IMR-90 (cell line): ENCODE results near the gene FBN3. TPM values are rescaled to one million over a fixed set of nuclear protein-coding genes. Genes with fewer than 3 reads are reported as not detected.

ENCODE experiments used
- ATAC-seq: fragments of 200-7000 bp; cut with Tn5 transposase; 2 replicates; pipeline ENCODE4 v1.9.1; 2020; ENCODE audit warnings: low read depth, mild to moderate bottlenecking, moderate library complexity
- BruUV-seq: library from RNA; stranded (reverse); fragments of 400-500 nt; replicated peaks from 2 replicates; lab custom pipeline; 2021; lab: Mats Ljungman, UMichigan
- CTCF ChIA-PET: fragments of 300-600 bp; formaldehyde crosslinking; extraction: SDS; loops from one replicate; lab custom pipeline; 2021; ENCODE audit warnings: antibody characterized with exemption; lab: Yijun Ruan, JAX
- POLR2A ChIA-PET: fragments of 300-600 bp; sonication (Branson Sonifier 250); formaldehyde crosslinking; loops from one replicate; lab custom pipeline; 2022; ENCODE audit warnings: antibody characterized with exemption; ENCODE audit not compliant: unreplicated experiment; lab: Charles Lee
- DNase-seq: peaks from one replicate; pipeline ENCODE4 v3.0.0; 2013
- H2AFZ ChIP-seq: replicated peaks from 2 replicates; pipeline ENCODE3; 2013; ENCODE audit warnings: low read length, mild to moderate bottlenecking; ENCODE audit not compliant: poor library complexity
- H2AK5ac ChIP-seq: 2 replicates; pipeline ENCODE4 v1.6.1; 2013; ENCODE audit warnings: low read depth, low read length, inconsistent platforms
- H2AK9ac ChIP-seq: replicated peaks from 2 replicates; pipeline ENCODE3; 2013; ENCODE audit warnings: mild to moderate bottlenecking, low read depth, low read length, moderate library complexity; ENCODE audit not compliant: poor library complexity
- H2BK120ac ChIP-seq: 2 replicates; pipeline ENCODE4 v1.6.1; 2013; ENCODE audit warnings: low read depth, low read length, inconsistent platforms
- H2BK15ac ChIP-seq: 3 replicates; pipeline ENCODE4 v1.6.1; 2013; ENCODE audit warnings: low read depth, low read length, inconsistent platforms
- H2BK20ac ChIP-seq: 2 replicates; pipeline ENCODE4 v1.6.1; 2013; ENCODE audit warnings: low read depth, mild to moderate bottlenecking, inconsistent platforms, low read length, moderate library complexity
- H2BK5ac ChIP-seq: 2 replicates; pipeline ENCODE4 v1.6.1; 2013; ENCODE audit warnings: mild to moderate bottlenecking, low read depth, low read length, inconsistent platforms; ENCODE audit not compliant: poor library complexity, severe bottlenecking
- H3K14ac ChIP-seq: replicated peaks from 2 replicates; pipeline ENCODE4 v1.6.1; 2013; ENCODE audit warnings: low read depth, low read length, inconsistent platforms
- H3K18ac ChIP-seq: 2 replicates; pipeline ENCODE4 v1.6.1; 2013; ENCODE audit warnings: low read depth, low read length, control low read depth
- H3K23ac ChIP-seq: 2 replicates; pipeline ENCODE4 v1.6.1; 2013; ENCODE audit warnings: low read depth, low read length, inconsistent platforms
- H3K27ac ChIP-seq: 2 replicates; pipeline ENCODE4 v1.5.1; 2013; ENCODE audit warnings: mild to moderate bottlenecking, control low read depth, low read length; ENCODE audit not compliant: insufficient read depth
- H3K27me3 ChIP-seq: 2 replicates; pipeline ENCODE4 v1.6.1; 2013; ENCODE audit warnings: low read length; ENCODE audit not compliant: control insufficient read depth, insufficient read depth
- H3K36me3 ChIP-seq: 2 replicates; pipeline ENCODE4 v1.6.1; 2013; ENCODE audit warnings: low read length, mixed read lengths; ENCODE audit not compliant: control insufficient read depth, insufficient read depth
- H3K4ac ChIP-seq: 2 replicates; pipeline ENCODE4 v1.6.1; 2013; ENCODE audit warnings: low read depth, low read length, inconsistent platforms
- H3K4me1 ChIP-seq: 2 replicates; pipeline ENCODE4 v1.6.1; 2013; ENCODE audit warnings: low read length, mixed read lengths; ENCODE audit not compliant: control insufficient read depth, insufficient read depth
- H3K4me2 ChIP-seq: 2 replicates; pipeline ENCODE4 v1.6.1; 2013; ENCODE audit warnings: low read depth, mild to moderate bottlenecking, control low read depth, low read length, moderate library complexity
- H3K4me3 ChIP-seq: 2 replicates; pipeline ENCODE4 v1.5.1; 2013; ENCODE audit warnings: low read depth, mild to moderate bottlenecking, control low read depth, low read length, moderate library complexity; ENCODE audit not compliant: insufficient read depth
- H3K56ac ChIP-seq: 2 replicates; pipeline ENCODE4 v1.6.1; 2013; ENCODE audit warnings: low read length, inconsistent platforms; ENCODE audit not compliant: insufficient read depth; ENCODE audit errors: extremely low read depth
- H3K79me1 ChIP-seq, 2 experiments: 2 replicates each; pipeline ENCODE4 v1.6.1; 2013; ENCODE audit warnings: low read length in 2 of 2, inconsistent platforms in 1 of 2, low read depth in 1 of 2
- H3K9ac ChIP-seq: 2 replicates; pipeline ENCODE4 v1.6.1; 2013; ENCODE audit warnings: low read depth, low read length, control low read depth
- H3K9me1 ChIP-seq: 2 replicates; pipeline ENCODE4 v1.6.1; 2013; ENCODE audit warnings: low read length, inconsistent platforms; ENCODE audit not compliant: insufficient read depth
- H3K9me3 ChIP-seq: 2 replicates; pipeline ENCODE4 v1.6.1; 2013; ENCODE audit warnings: low read length; ENCODE audit not compliant: control insufficient read depth, insufficient read depth
- H4K20me1 ChIP-seq: 2 replicates; pipeline ENCODE4 v1.6.1; 2013; ENCODE audit warnings: low read length, inconsistent platforms; ENCODE audit not compliant: insufficient read depth
- H4K5ac ChIP-seq: 2 replicates; pipeline ENCODE4 v1.6.1; 2013; ENCODE audit warnings: mild to moderate bottlenecking, low read depth, low read length, control low read depth
- H4K8ac ChIP-seq, 2 experiments: 2 replicates each; pipeline ENCODE4 v1.6.1; 2013; ENCODE audit warnings: low read depth in 2 of 2, low read length in 2 of 2, control low read depth in 1 of 2, inconsistent platforms in 1 of 2
- H4K91ac ChIP-seq: 2 replicates; pipeline ENCODE4 v1.6.1; 2013; ENCODE audit warnings: low read depth, low read length, inconsistent platforms; ENCODE audit not compliant: insufficient read depth
- CEBPB ChIP-seq: IDR thresholded peaks from 2 replicates; pipeline ENCODE4 v1.6.1; 2012; ENCODE audit warnings: low read depth, low read length, improper control_type of control experiment
- CHD1 ChIP-seq: IDR thresholded peaks from 2 replicates; pipeline ENCODE4 v1.6.1; 2012; ENCODE audit warnings: low read depth, low read length, improper control_type of control experiment
- POLR2A ChIP-seq: IDR thresholded peaks from 2 replicates; pipeline ENCODE4 v1.6.1; 2012; ENCODE audit warnings: mild to moderate bottlenecking, low read depth, low read length
- SMC3 ChIP-seq: fragments of 150-350 bp; IDR thresholded peaks from 2 replicates; pipeline ENCODE4 v1.6.1; 2016; ENCODE audit warnings: low read depth, mild to moderate bottlenecking, antibody characterized with exemption, low read length, moderate library complexity
- WGBS, 2 experiments: methylation state at CpG; one replicate each; pipeline versions ENCODE4 v1.1.5 to v1.1.7; 2013; ENCODE audit warnings: missing lambda C conversion rate in 2 of 2; ENCODE audit not compliant: insufficient read length in 1 of 2; ENCODE audit errors: extremely low coverage in 2 of 2; 5-methylcytosine and 5-hydroxymethylcytosine counted together
- dilution Hi-C: fragments of 300-500 bp; cut with HindIII; formaldehyde crosslinking; loops from one replicate; pipeline ENCODE4 v1.14.3; 2018; ENCODE audit warnings: low sequenced_read_pairs; ENCODE audit not compliant: unreplicated experiment
- in situ Hi-C: fragments of 300-500 bp; cut with MboI; formaldehyde crosslinking; loops from 3 replicates; pipeline ENCODE4 v1.14.3; 2019; ENCODE audit warnings: low sequenced_read_pairs, inconsistent platforms, mixed read lengths
- intact Hi-C: fragments of 100-400 bp; cut with micrococcal nuclease; formaldehyde crosslinking; loops from 2 replicates; pipeline ENCODE4 v1.10.0; 2022
- polyA plus RNA-seq, 3 experiments: library from polyadenylated mRNA; depleted of rRNA; stranded (reverse); fragments of >200 nt; gene quantifications; 2 replicates each; pipeline ENCODE4 v1.2.3, GENCODE V29; 2012; ENCODE audit warnings: low replicate concordance in 1 of 3
- total RNA-seq: library from RNA; depleted of rRNA; stranded (reverse); fragments of >200 nt; gene quantifications from 2 replicates; pipeline ENCODE4 v1.2.3, GENCODE V29; 2012

The FBN3 gene
- total and polyA plus RNA-seq, 2 of the 4 experiments (the other 2 are of a cell fraction): not detected

- Histone ChIP-seq H2BK20ac (no peak overlapping the region), H2BK15ac (no peak overlapping the region), H3K18ac (no peak overlapping the region), H3K56ac (no peak overlapping the region), H2BK5ac (no peak overlapping the region), H4K91ac (no peak overlapping the region), H2BK120ac (no peak overlapping the region), H4K5ac (no peak overlapping the region), H3K14ac (no peak overlapping the region), H3K27ac (no peak overlapping the region), H3K4me3 (no peak overlapping the region), H3K9me3 (no peaks in the 10 kb centered on the region), H3K9ac (no peak overlapping the region), H3K79me1 (no peaks in the 10 kb centered on the region), H3K27me3 (no peaks in the 10 kb centered on the region; the same call in 1 of the 2 replicates), H2AK5ac (no peak overlapping the region), H3K4me2 (no peak overlapping the region), H2AFZ (no peak overlapping the region), H4K8ac (no peak overlapping the region), H3K36me3 (no peaks in the 10 kb centered on the region), H3K9me1 (no peaks in the 10 kb centered on the region), H4K20me1 (no peaks in the 10 kb centered on the region), H3K4ac (no peak overlapping the region), H3K23ac (no peak overlapping the region), H3K4me1 (no peaks in the 10 kb centered on the region), H2AK9ac (no peak overlapping the region)
- dilution Hi-C loops: no loop called here
- DNase-seq (no peak), ATAC-seq (no peak)
- 53% methylated on average over 7 of the region's 26 CpGs; no CpG with 5 or more reads in 1 of the 2 experiments for WGBS, 2 experiments
- in situ Hi-C loops: no loop called here
- TF ChIP-seq SMC3 (no peak), CEBPB (no peak), CHD1 (no peak), POLR2A (no peak)
- no TSS peak for BruUV-seq
- ChIA-PET CTCF (no interaction called here), POLR2A (no interaction called here)
- intact Hi-C loops: no loop called here
These were observed 28.5 kb downstream of the FBN3 start for GRCh38 chr19:8120636-8121480.
